Astrocyte (in vitro differentiated cells and primary cell): ENCODE results near the gene THOC5. TPM values are rescaled to one million over a fixed set of nuclear protein-coding genes. Genes with fewer than 3 reads are reported as not detected.
"Not testable (repeated sequence)": the region's sequence is repeated elsewhere in the genome, so short reads cannot be mapped to it uniquely, and the experiment has no call there.

ENCODE experiments used
- DNase-seq: peaks from one replicate; pipeline ENCODE4 v3.0.0-alpha.2; 2010; ENCODE audit warnings: low read depth
- FAIRE-seq: peaks from 2 replicates; lab custom pipeline; 2011; peaks lifted over from hg19 to GRCh38; lab: Jason Lieb, UNC
- H2AFZ ChIP-seq: 2 replicates; pipeline ENCODE4 v1.6.0; 2012; ENCODE audit warnings: low read depth, low read length, inconsistent platforms
- H3K27ac ChIP-seq: 2 replicates; pipeline ENCODE4 v1.5.1; 2011; ENCODE audit warnings: low read depth, low read length, inconsistent platforms
- H3K27me3 ChIP-seq: 2 replicates; pipeline ENCODE4 v1.6.0; 2011; ENCODE audit warnings: low read length, inconsistent platforms; ENCODE audit not compliant: insufficient read depth
- H3K36me3 ChIP-seq: 2 replicates; pipeline ENCODE4 v1.5.1; 2011; ENCODE audit warnings: low read length, inconsistent platforms; ENCODE audit not compliant: insufficient read depth
- H3K4me1 ChIP-seq: 2 replicates; pipeline ENCODE4 v1.5.1; 2011; ENCODE audit warnings: low read length, inconsistent platforms; ENCODE audit not compliant: insufficient read depth
- H3K4me2 ChIP-seq: 2 replicates; pipeline ENCODE4 v1.6.0; 2012; ENCODE audit warnings: low read length, inconsistent platforms
- H3K4me3 ChIP-seq: 2 replicates; pipeline ENCODE4 v1.5.1; 2011; ENCODE audit warnings: low read depth, mild to moderate bottlenecking, low read length, inconsistent platforms; ENCODE audit not compliant: insufficient read depth
- H3K79me2 ChIP-seq: 2 replicates; pipeline ENCODE4 v1.6.0; 2012; ENCODE audit warnings: mild to moderate bottlenecking, low read length, inconsistent platforms; ENCODE audit not compliant: insufficient read depth
- H3K9ac ChIP-seq: 2 replicates; pipeline ENCODE4 v1.6.0; 2012; ENCODE audit warnings: mild to moderate bottlenecking, low read length, inconsistent platforms
- H3K9me3 ChIP-seq: 2 replicates; pipeline ENCODE4 v1.5.1; 2012; ENCODE audit warnings: low read depth, mild to moderate bottlenecking, low read length, inconsistent platforms; ENCODE audit not compliant: insufficient read depth
- H4K20me1 ChIP-seq: 2 replicates; pipeline ENCODE4 v1.6.0; 2012; ENCODE audit warnings: low read length, inconsistent platforms; ENCODE audit not compliant: insufficient read depth
- H3K27ac Mint-ChIP-seq: one replicate; pipeline ENCODE4 v1.8.0; 2021; ENCODE audit warnings: mild to moderate bottlenecking, mixed read lengths; ENCODE audit not compliant: unreplicated experiment
- H3K27me3 Mint-ChIP-seq: one replicate; pipeline ENCODE4 v1.8.0; 2021; ENCODE audit warnings: low read depth, mixed read lengths; ENCODE audit not compliant: unreplicated experiment
- H3K36me3 Mint-ChIP-seq: one replicate; pipeline ENCODE4 v1.8.0; 2021; ENCODE audit warnings: low read depth, mixed read lengths; ENCODE audit not compliant: unreplicated experiment
- H3K4me1 Mint-ChIP-seq: one replicate; pipeline ENCODE4 v1.8.0; 2021; ENCODE audit warnings: low read depth, mixed read lengths; ENCODE audit not compliant: unreplicated experiment
- H3K4me3 Mint-ChIP-seq: one replicate; pipeline ENCODE4 v1.8.0; 2021; ENCODE audit warnings: mild to moderate bottlenecking, moderate library complexity, mixed read lengths; ENCODE audit not compliant: unreplicated experiment
- H3K9me3 Mint-ChIP-seq: one replicate; pipeline ENCODE4 v1.8.0; 2021; ENCODE audit warnings: mild to moderate bottlenecking, mixed read lengths; ENCODE audit not compliant: unreplicated experiment
- CTCF ChIP-seq: IDR thresholded peaks from 2 replicates; pipeline ENCODE4 v1.5.1; 2011; ENCODE audit warnings: low read depth, mild to moderate bottlenecking, inconsistent platforms, low read length, moderate library complexity; ENCODE audit not compliant: insufficient read depth
- EZH2 ChIP-seq: IDR thresholded peaks from 2 replicates; pipeline ENCODE4 v1.6.1; 2012; ENCODE audit warnings: mild to moderate bottlenecking, low read length, inconsistent platforms; ENCODE audit not compliant: insufficient read depth
- total RNA-seq: library from RNA; stranded (reverse); gene quantifications from 2 replicates; pipeline ENCODE4 v1.2.1, GENCODE V29; 2021

The THOC5 gene
- total RNA-seq, 1 donor from 2014 or later = 85.0 TPM

GRCh38 chr22:29596408-29596807 lies 42.9 kb upstream of the THOC5 start:
- H3K79me2 ChIP-seq = no peaks in the 10 kb centered on the region
- H4K20me1 ChIP-seq = no peaks in the 10 kb centered on the region
- no peak overlapping the region for H3K4me3 ChIP-seq
- Mint-ChIP-seq H3K36me3 (no peaks in the 10 kb centered on the region), H3K4me3 (no peak overlapping the region), H3K9me3 (peaks cover 5% of the 10 kb centered on the region), H3K4me1 (no peaks in the 10 kb centered on the region), H3K27me3 (no peaks in the 10 kb centered on the region), H3K27ac (no peak overlapping the region)
- no peaks in the 10 kb centered on the region for H3K9me3 ChIP-seq
- H3K4me2 ChIP-seq = no peak overlapping the region
- H3K9ac ChIP-seq = no peak overlapping the region
- no peak overlapping the region for H2AFZ ChIP-seq
- no peak overlapping the region for H3K27ac ChIP-seq
- no peaks in the 10 kb centered on the region for H3K4me1 ChIP-seq
- no peak for DNase-seq
- no peaks in the 10 kb centered on the region for H3K36me3 ChIP-seq
- no peak for TF ChIP-seq CTCF
- no peak for TF ChIP-seq EZH2
- H3K27me3 ChIP-seq = no peaks in the 10 kb centered on the region
- FAIRE-seq = no peak

GRCh38 chr22:29594447-29594846 lies 40.9 kb upstream of the THOC5 start:
- H3K4me1 ChIP-seq, H3K4me3 Mint-ChIP-seq, H3K27me3 ChIP-seq, H3K4me1 Mint-ChIP-seq, H3K9me3 ChIP-seq, H3K27me3 Mint-ChIP-seq, H2AFZ ChIP-seq, H3K4me3 ChIP-seq, H3K36me3 Mint-ChIP-seq, FAIRE-seq, H4K20me1 ChIP-seq, H3K27ac Mint-ChIP-seq, H3K9me3 Mint-ChIP-seq, H3K4me2 ChIP-seq, DNase-seq, H3K27ac ChIP-seq, H3K36me3 ChIP-seq, H3K79me2 ChIP-seq, H3K9ac ChIP-seq: not testable (repeated sequence)

- H3K4me3 Mint-ChIP-seq = no peak overlapping the region
- H3K27me3 Mint-ChIP-seq = no peaks in the 10 kb centered on the region
- no peaks in the 10 kb centered on the region for H3K9me3 ChIP-seq
- no peaks in the 10 kb centered on the region for H4K20me1 ChIP-seq
- no peaks in the 10 kb centered on the region for H3K79me2 ChIP-seq
- H3K36me3 ChIP-seq = no peaks in the 10 kb centered on the region
- no peaks in the 10 kb centered on the region for H3K36me3 Mint-ChIP-seq
- no peaks in the 10 kb centered on the region for H3K4me1 ChIP-seq
- FAIRE-seq (no peak), DNase-seq (no peak)
- peaks cover 5% of the 10 kb centered on the region for H3K9me3 Mint-ChIP-seq
- TF ChIP-seq CTCF (no peak), EZH2 (no peak)
- H3K27me3 ChIP-seq = no peaks in the 10 kb centered on the region
- no peak overlapping the region for H3K27ac ChIP-seq
- no peak overlapping the region for H3K9ac ChIP-seq
- no peak overlapping the region for H3K4me2 ChIP-seq
- H3K4me3 ChIP-seq = no peak overlapping the region
- no peak overlapping the region for H2AFZ ChIP-seq
- no peak overlapping the region for H3K27ac Mint-ChIP-seq
- H3K4me1 Mint-ChIP-seq = no peaks in the 10 kb centered on the region
These were observed 40.4 kb upstream of the THOC5 start for GRCh38 chr22:29593923-29594322.
